ENCODE results near the gene MARCHF11.

MARCHF11 gene

GRCh38 chr5:16050414-16050813, 129.2 kb downstream of the MARCHF11 start:
- DNase-seq = no peak

- DNase-seq = no peak
These were observed 129.8 kb downstream of the MARCHF11 start for GRCh38 chr5:16049761-16050160.

- no peak for DNase-seq
These were observed 131.5 kb downstream of the MARCHF11 start for GRCh38 chr5:16048132-16048531.

- DNase-seq = no peak
These were observed 136.1 kb downstream of the MARCHF11 start for GRCh38 chr5:16043349-16043965.

- no peak for DNase-seq
These were observed 142.3 kb downstream of the MARCHF11 start for GRCh38 chr5:16037121-16037845.

- DNase-seq = no peak
These were observed 145.1 kb downstream of the MARCHF11 start for GRCh38 chr5:16034319-16035001.

- no peak for DNase-seq
These were observed 146.2 kb downstream of the MARCHF11 start for GRCh38 chr5:16033187-16033925.

- DNase-seq = no peak
These were observed 150.9 kb downstream of the MARCHF11 start for GRCh38 chr5:16028708-16029107.

GRCh38 chr5:16025681-16026080, 153.9 kb downstream of the MARCHF11 start:
- DNase-seq = no peak

- no peak for DNase-seq
These were observed 160.6 kb downstream of the MARCHF11 start for GRCh38 chr5:16018970-16019369.

- DNase-seq = no peak
These were observed 161.9 kb downstream of the MARCHF11 start for GRCh38 chr5:16017720-16018119.
